ENCODE data around the gene CCDC82.

- TF ChIP-seq EZH2phosphoT487 (IDR thresholded peaks at IDR 0.05; ENCODE audit: insufficient read depth, low read depth) (no peak), EZH2 (IDR thresholded peaks at IDR 0.05; ENCODE audit: insufficient read depth, poor library complexity, severe bottlenecking) (no peak)
These were observed 85.7 kb downstream of the CCDC82 start for GRCh38 chr11:96303980-96304379.
